Type B pancreatic cell (in vitro differentiated cells): ENCODE data around the gene CRTC3. TPM values are rescaled to one million over a fixed set of nuclear protein-coding genes. Genes with fewer than 3 reads are reported as not detected.

Experiments
- DNase-seq: peaks from one replicate; pipeline ENCODE4 v3.0.0; 2021; ENCODE audit warnings: mixed read lengths; ENCODE audit not compliant: unreplicated experiment; ENCODE audit errors: extremely low spot score
- H3K27ac Mint-ChIP-seq: 2 replicates; pipeline ENCODE4 v1.8.0; 2021; ENCODE audit warnings: mild to moderate bottlenecking, mixed read lengths
- H3K27me3 Mint-ChIP-seq: 2 replicates; pipeline ENCODE4 v1.8.0; 2021; ENCODE audit warnings: mixed read lengths
- H3K36me3 Mint-ChIP-seq: 2 replicates; pipeline ENCODE4 v1.8.0; 2021; ENCODE audit warnings: mixed read lengths
- H3K4me1 Mint-ChIP-seq: one replicate; pipeline ENCODE4 v1.8.0; 2021; ENCODE audit warnings: mixed read lengths; ENCODE audit not compliant: unreplicated experiment
- H3K4me3 Mint-ChIP-seq: 2 replicates; pipeline ENCODE4 v1.8.0; 2021; ENCODE audit warnings: mild to moderate bottlenecking, mixed read lengths
- H3K9me3 Mint-ChIP-seq: 2 replicates; pipeline ENCODE4 v1.8.0; 2021; ENCODE audit warnings: mixed read lengths
- total RNA-seq: library from RNA; stranded (reverse); gene quantifications from 2 replicates; pipeline ENCODE4 v1.2.1, GENCODE V29; 2021; ENCODE audit warnings: low replicate concordance
- TF ChIP-seq, protein P1 (sequence below): fragments of 200-600 bp; sonication (generic); conservative IDR thresholded peaks from 2 replicates; pipeline ENCODE4 v1.5.0; 2021; ENCODE audit warnings: antibody characterized with exemption, mild to moderate bottlenecking

CRTC3 gene
- total RNA-seq, 1 donor from 2014 or later, result 31.4 TPM

GRCh38 chr15:90618330-90619125, 88.8 kb downstream of the CRTC3 start:
- Mint-ChIP-seq H3K4me3 (no peak overlapping the region), H3K27me3 (no peaks in the 10 kb centered on the region), H3K36me3 (peaks cover 30% of the 10 kb centered on the region), H3K9me3 (no peaks in the 10 kb centered on the region), H3K4me1 (peaks cover 4% of the 10 kb centered on the region), H3K27ac (peak overlapping the region; percentile 44)
- no peak for DNase-seq
- TF ChIP-seq, protein P1, sequence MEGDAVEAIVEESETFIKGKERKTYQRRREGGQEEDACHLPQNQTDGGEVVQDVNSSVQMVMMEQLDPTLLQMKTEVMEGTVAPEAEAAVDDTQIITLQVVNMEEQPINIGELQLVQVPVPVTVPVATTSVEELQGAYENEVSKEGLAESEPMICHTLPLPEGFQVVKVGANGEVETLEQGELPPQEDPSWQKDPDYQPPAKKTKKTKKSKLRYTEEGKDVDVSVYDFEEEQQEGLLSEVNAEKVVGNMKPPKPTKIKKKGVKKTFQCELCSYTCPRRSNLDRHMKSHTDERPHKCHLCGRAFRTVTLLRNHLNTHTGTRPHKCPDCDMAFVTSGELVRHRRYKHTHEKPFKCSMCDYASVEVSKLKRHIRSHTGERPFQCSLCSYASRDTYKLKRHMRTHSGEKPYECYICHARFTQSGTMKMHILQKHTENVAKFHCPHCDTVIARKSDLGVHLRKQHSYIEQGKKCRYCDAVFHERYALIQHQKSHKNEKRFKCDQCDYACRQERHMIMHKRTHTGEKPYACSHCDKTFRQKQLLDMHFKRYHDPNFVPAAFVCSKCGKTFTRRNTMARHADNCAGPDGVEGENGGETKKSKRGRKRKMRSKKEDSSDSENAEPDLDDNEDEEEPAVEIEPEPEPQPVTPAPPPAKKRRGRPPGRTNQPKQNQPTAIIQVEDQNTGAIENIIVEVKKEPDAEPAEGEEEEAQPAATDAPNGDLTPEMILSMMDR, result no peak

DNA sequence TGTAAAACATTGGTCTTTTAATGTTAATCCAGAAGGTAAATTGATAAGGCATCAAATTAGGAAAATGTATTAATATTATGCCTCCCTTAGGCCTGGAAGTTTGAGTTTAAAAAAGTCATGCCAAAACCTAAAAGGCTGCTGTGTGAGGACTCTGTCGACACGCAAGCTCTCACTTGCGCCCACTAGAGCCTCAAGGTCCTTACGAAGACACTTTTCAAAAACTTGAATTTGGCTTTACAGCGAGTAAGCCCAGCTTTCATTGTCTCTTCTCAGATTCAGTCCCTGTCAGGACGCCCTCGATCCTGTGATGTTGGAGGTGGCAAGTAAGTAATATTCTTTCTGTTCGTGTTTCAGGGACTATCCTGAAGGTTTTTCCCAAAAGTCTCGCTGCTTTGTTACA, 89.7 kb downstream of the CRTC3 start:
- no peaks in the 10 kb centered on the region for H3K9me3 Mint-ChIP-seq
- H3K27me3 Mint-ChIP-seq, result no peaks in the 10 kb centered on the region
- no peak overlapping the region for H3K27ac Mint-ChIP-seq
- DNase-seq, result no peak
- peaks cover 26% of the 10 kb centered on the region for H3K36me3 Mint-ChIP-seq
- H3K4me1 Mint-ChIP-seq, result peaks cover 4% of the 10 kb centered on the region
- TF ChIP-seq, protein P1, result no peak
- no peak overlapping the region for H3K4me3 Mint-ChIP-seq

DNA sequence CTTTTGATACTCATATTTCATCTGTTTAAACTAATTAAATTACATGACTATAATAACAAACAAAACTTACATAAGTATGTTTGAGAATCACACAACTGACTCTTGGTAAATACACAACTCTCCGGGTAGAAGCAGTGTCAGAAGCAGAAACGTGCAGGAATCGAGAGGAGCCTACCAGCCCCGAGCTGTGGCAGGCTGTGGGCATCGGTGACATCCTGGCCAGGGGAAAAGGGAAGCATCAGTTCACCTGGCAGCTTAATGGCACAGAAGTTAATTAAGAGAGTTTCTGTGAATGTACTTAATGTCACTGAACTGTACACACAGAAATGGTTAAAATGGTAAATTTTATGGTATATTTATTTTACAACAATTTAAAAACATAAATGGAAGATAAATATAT, 90.2 kb downstream of the CRTC3 start:
- peaks cover 4% of the 10 kb centered on the region for H3K4me1 Mint-ChIP-seq
- no peaks in the 10 kb centered on the region for H3K9me3 Mint-ChIP-seq
- H3K36me3 Mint-ChIP-seq, result peaks cover 31% of the 10 kb centered on the region
- TF ChIP-seq, protein P1, result no peak
- H3K4me3 Mint-ChIP-seq, result no peak overlapping the region
- DNase-seq, result no peak
- no peak overlapping the region for H3K27ac Mint-ChIP-seq
- H3K27me3 Mint-ChIP-seq, result no peaks in the 10 kb centered on the region

GRCh38 chr15:90620379-90621067, 90.8 kb downstream of the CRTC3 start:
- no peaks in the 10 kb centered on the region for H3K27me3 Mint-ChIP-seq
- peaks cover 33% of the 10 kb centered on the region for H3K36me3 Mint-ChIP-seq
- no peaks in the 10 kb centered on the region for H3K9me3 Mint-ChIP-seq
- no peak overlapping the region for H3K27ac Mint-ChIP-seq
- TF ChIP-seq, protein P1, result no peak
- H3K4me3 Mint-ChIP-seq, result no peak overlapping the region
- H3K4me1 Mint-ChIP-seq, result peaks cover 4% of the 10 kb centered on the region
- DNase-seq, result no peak

DNA sequence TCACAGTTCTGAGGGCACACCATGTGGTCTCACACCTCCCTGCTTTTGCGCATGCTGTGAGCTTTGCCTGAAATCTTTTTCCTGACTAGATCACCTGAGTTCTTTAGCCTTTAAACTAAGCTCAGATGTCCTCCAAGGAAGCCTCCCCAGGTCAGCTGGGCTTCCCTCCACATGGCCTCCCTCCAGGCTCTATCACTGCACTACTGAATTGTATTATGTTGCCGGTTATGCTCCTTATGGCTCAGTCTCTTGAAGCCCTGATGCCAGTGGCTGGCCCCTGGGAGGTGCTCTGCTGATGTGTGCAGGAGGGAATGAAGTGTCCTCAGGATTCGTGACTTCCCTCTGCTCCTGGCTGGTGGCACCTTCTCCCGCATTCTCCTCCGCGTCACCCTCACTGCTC, 94.1 kb downstream of the CRTC3 start:
- Mint-ChIP-seq H3K36me3 (peaks cover 15% of the 10 kb centered on the region), H3K9me3 (no peaks in the 10 kb centered on the region), H3K27me3 (no peaks in the 10 kb centered on the region), H3K4me3 (no peak overlapping the region), H3K4me1 (no peaks in the 10 kb centered on the region), H3K27ac (no peak overlapping the region)
- no peak for DNase-seq
- TF ChIP-seq, protein P1, result no peak
